ENCODE results near the gene MFSD6.

GRCh38 chr2:190511104-190511503 is 102.9 kb downstream of the MFSD6 start:
- TF ChIP-seq CTCF (IDR thresholded peaks at IDR 0.05 in 8 of 11, conservative IDR thresholded peaks at IDR 0.05 in 3 of 11), result peak in 5 of 11 experiments; percentile 20 to 46 (median 29)
- TF ChIP-seq POLR2A (IDR thresholded peaks at IDR 0.05), result no peak
- TF ChIP-seq POLR2AphosphoS5 (IDR thresholded peaks at IDR 0.05), result no peak
